Sigmoid colon (tissue), 7 donors: ENCODE measurements around the gene ZNF786. TPM values are rescaled to one million over a fixed set of nuclear protein-coding genes. Genes with fewer than 3 reads are reported as not detected.

ENCODE experiments used
- DNase-seq: peaks from one replicate; pipeline ENCODE4 v3.0.0-alpha.2; 2019
- H3K27ac ChIP-seq, 4 donors: fragments of 200-600 bp; sonication (generic); one replicate each; pipeline ENCODE4 v1.5.1; 2016 to 2019; ENCODE audit warnings: mild to moderate bottlenecking in 1 of 4
- H3K27me3 ChIP-seq, 3 donors: fragments of 200-600 bp; sonication (generic); one replicate each; pipeline ENCODE4 v1.5.1; 2019; ENCODE audit warnings: mild to moderate bottlenecking in 1 of 3
- H3K36me3 ChIP-seq, 4 donors: fragments of 200-600 bp; sonication (generic); one replicate each; pipeline ENCODE4 v1.5.1; 2016 to 2019
- H3K4me1 ChIP-seq, 4 donors: fragments of 200-600 bp; sonication (generic); one replicate each; pipeline ENCODE4 v1.5.1; 2017 to 2019
- H3K4me3 ChIP-seq, 4 donors: fragments of 200-600 bp; sonication (generic); one replicate each; pipeline ENCODE4 v1.5.1; 2017 to 2019; ENCODE audit warnings: mild to moderate bottlenecking in 2 of 4, moderate library complexity in 1 of 4
- H3K9me3 ChIP-seq, 4 donors: fragments of 200-600 bp in 3 of 4; sonication (generic) in 3 of 4; one replicate each; pipeline versions ENCODE4 v1.5.1 to v1.6.1; 2013 to 2019
- EP300 ChIP-seq, 4 donors: sonication (generic); formaldehyde crosslinking; IDR thresholded peaks; one replicate each; pipeline ENCODE4 v1.6.1; 2017; ENCODE audit warnings: antibody characterized with exemption in 4 of 4
- POLR2A ChIP-seq, 2 donors: fragments of 450-650 bp; IDR thresholded peaks; one replicate each; pipeline ENCODE4 v1.6.1; 2016; ENCODE audit warnings: antibody characterized with exemption in 2 of 2, mild to moderate bottlenecking in 2 of 2, moderate library complexity in 2 of 2
- POLR2AphosphoS5 ChIP-seq, 4 donors: sonication (generic); formaldehyde crosslinking; IDR thresholded peaks; one replicate each; pipeline ENCODE4 v1.6.1; 2017; ENCODE audit warnings: antibody characterized with exemption in 4 of 4
- WGBS, 2 donors: extraction: QIAGEN DNeasy Blood & Tissue Kit; methylation state at CpG; one replicate each; pipeline ENCODE4 v1.1.7; 2013; 5-methylcytosine and 5-hydroxymethylcytosine counted together
- intact Hi-C: fragments of 100-400 bp; cut with DNase I; formaldehyde crosslinking; loops from one replicate; pipeline ENCODE4 v1.15.1; 2023
- polyA plus RNA-seq, 3 donors: library from polyadenylated mRNA; stranded (reverse); fragments of 200-250 nt; gene quantifications; one replicate each; pipeline ENCODE4 v1.2.3, GENCODE V29; 2013
- total RNA-seq, 4 donors: library from RNA; depleted of rRNA; stranded (reverse); fragments of >200 nt; gene quantifications; one replicate each; pipeline ENCODE4 v1.1.0, GENCODE V29; 2016
- TF ChIP-seq, protein P1 (sequence below), 4 experiments: fragments of 450-650 bp in 3 of 4; fragments of 200-600 bp in 1 of 4; IDR thresholded peaks; one replicate each; pipeline ENCODE4 v1.5.1; 2016 to 2019; ENCODE audit warnings: antibody characterized with exemption in 4 of 4, mild to moderate bottlenecking in 3 of 4, moderate library complexity in 2 of 4
- donor health status: healthy with polysubstance abuse.
- donor health status: Bipolar disorder and iron deficiency.
- donor health status: healthy.

Gene ZNF786
- total and polyA plus RNA-seq, 7 donors: 0.60 to 6.9 (median 3.8) TPM

- intact Hi-C loops: no loop called here
- 96 to 98% methylated on average over 5 of the region's 5 CpGs for WGBS, 2 donors
- Histone ChIP-seq H3K36me3 (peaks cover 0 to 20% (median 7%) of the 10 kb centered on the region in 4 donors), H3K4me1 (peaks cover 0 to 7% (median 0%) of the 10 kb centered on the region in 4 donors), H3K4me3 (no peak overlapping the region), H3K27me3 (no peaks in the 10 kb centered on the region), H3K9me3 (peaks cover 0 to 5% (median 0%) of the 10 kb centered on the region in 4 donors), H3K27ac (no peak overlapping the region)
- TF ChIP-seq POLR2A (IDR thresholded peaks at IDR 0.05) (no peak), EP300 (IDR thresholded peaks at IDR 0.05) (no peak), POLR2AphosphoS5 (IDR thresholded peaks at IDR 0.05) (no peak)
- TF ChIP-seq, protein P1, sequence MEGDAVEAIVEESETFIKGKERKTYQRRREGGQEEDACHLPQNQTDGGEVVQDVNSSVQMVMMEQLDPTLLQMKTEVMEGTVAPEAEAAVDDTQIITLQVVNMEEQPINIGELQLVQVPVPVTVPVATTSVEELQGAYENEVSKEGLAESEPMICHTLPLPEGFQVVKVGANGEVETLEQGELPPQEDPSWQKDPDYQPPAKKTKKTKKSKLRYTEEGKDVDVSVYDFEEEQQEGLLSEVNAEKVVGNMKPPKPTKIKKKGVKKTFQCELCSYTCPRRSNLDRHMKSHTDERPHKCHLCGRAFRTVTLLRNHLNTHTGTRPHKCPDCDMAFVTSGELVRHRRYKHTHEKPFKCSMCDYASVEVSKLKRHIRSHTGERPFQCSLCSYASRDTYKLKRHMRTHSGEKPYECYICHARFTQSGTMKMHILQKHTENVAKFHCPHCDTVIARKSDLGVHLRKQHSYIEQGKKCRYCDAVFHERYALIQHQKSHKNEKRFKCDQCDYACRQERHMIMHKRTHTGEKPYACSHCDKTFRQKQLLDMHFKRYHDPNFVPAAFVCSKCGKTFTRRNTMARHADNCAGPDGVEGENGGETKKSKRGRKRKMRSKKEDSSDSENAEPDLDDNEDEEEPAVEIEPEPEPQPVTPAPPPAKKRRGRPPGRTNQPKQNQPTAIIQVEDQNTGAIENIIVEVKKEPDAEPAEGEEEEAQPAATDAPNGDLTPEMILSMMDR (IDR thresholded peaks at IDR 0.05): no peak
- no peak for DNase-seq
These were observed 40.2 kb upstream of the ZNF786 start for GRCh38 chr7:149130572-149131198.

GRCh38 chr7:149126662-149127266, 36.2 kb upstream of the ZNF786 start:
- 0 to 1% methylated on average over 48 of the region's 48 CpGs for WGBS, 2 donors
- peak; percentile 76 for DNase-seq
- peaks cover 0 to 17% (median 13%) of the 10 kb centered on the region in 4 donors for H3K4me1 ChIP-seq
- H3K9me3 ChIP-seq: peaks cover 0 to 5% (median 0%) of the 10 kb centered on the region in 4 donors
- no peaks in the 10 kb centered on the region for H3K27me3 ChIP-seq
- peaks cover 0 to 20% (median 7%) of the 10 kb centered on the region in 4 donors for H3K36me3 ChIP-seq
- H3K27ac ChIP-seq: peak overlapping the region; percentile 96 to 99 (median 97)
- intact Hi-C loops: loop anchor here (1.0 to 10.0 kb wide), 7 partner anchors 21 to 424 kb away; partner anchors contain the start of genes EZH2, ZNF282, ZNF398 and ZNF746
- no peak for TF ChIP-seq POLR2A (IDR thresholded peaks at IDR 0.05)
- TF ChIP-seq POLR2AphosphoS5 (IDR thresholded peaks at IDR 0.05): no peak
- TF ChIP-seq EP300 (IDR thresholded peaks at IDR 0.05): no peak
- TF ChIP-seq, protein P1 (IDR thresholded peaks at IDR 0.05): no peak
- H3K4me3 ChIP-seq: peak overlapping the region; percentile 87 to 99 (median 90)

- WGBS, 2 donors: 0 to 1% methylated on average over 72 of the region's 72 CpGs
- intact Hi-C loops: loop anchor here (1.0 to 10.0 kb wide), 7 partner anchors 21 to 424 kb away; partner anchors contain the start of genes EZH2, ZNF282, ZNF398 and ZNF746
- TF ChIP-seq POLR2AphosphoS5 (IDR thresholded peaks at IDR 0.05) (peak; percentile 91 to 97 (median 94)), EP300 (IDR thresholded peaks at IDR 0.05) (no peak), POLR2A (IDR thresholded peaks at IDR 0.05) (peak; percentile 87 to 90)
- TF ChIP-seq, protein P1 (IDR thresholded peaks at IDR 0.05): peak; percentile 90 to 98 (median 96)
These were observed 35.5 kb upstream of the ZNF786 start, which contains the start of gene ZNF425 for GRCh38 chr7:149125863-149126661. Gene ZNF425 (minus strand): TSS chr7:149126324. CDS start chr7:149126213, 111 bp downstream.

GRCh38 chr7:149125189-149125862, 34.8 kb upstream of the ZNF786 start:
- DNase-seq: peak; percentile 73
- peak overlapping the region; percentile 87 to 99 (median 90) for H3K4me3 ChIP-seq
- H3K27ac ChIP-seq: peak overlapping the region; percentile 96 to 99 (median 97)
- intact Hi-C loops: loop anchor here (5.0 to 10.0 kb wide), 4 partner anchors 72 to 423 kb away; partner anchors contain the start of genes EZH2, ZNF282 and ZNF746
- TF ChIP-seq POLR2A (IDR thresholded peaks at IDR 0.05) (no peak), POLR2AphosphoS5 (IDR thresholded peaks at IDR 0.05) (no peak), EP300 (IDR thresholded peaks at IDR 0.05) (no peak)
- TF ChIP-seq, protein P1 (IDR thresholded peaks at IDR 0.05): no peak
- peaks cover 0 to 8% (median 2%) of the 10 kb centered on the region in 4 donors for H3K36me3 ChIP-seq
- WGBS, 2 donors: 1 to 5% methylated on average over 21 of the region's 21 CpGs
- H3K27me3 ChIP-seq: no peaks in the 10 kb centered on the region
- no peaks in the 10 kb centered on the region for H3K9me3 ChIP-seq
- H3K4me1 ChIP-seq: peaks cover 0 to 17% (median 13%) of the 10 kb centered on the region in 4 donors

More at GRCh38 chr7:149125863-149126661, 35.5 kb upstream of the ZNF786 start, which contains the start of gene ZNF425:
- H3K9me3 ChIP-seq: peaks cover 0 to 5% (median 0%) of the 10 kb centered on the region in 4 donors
- peaks cover 0 to 17% (median 13%) of the 10 kb centered on the region in 4 donors for H3K4me1 ChIP-seq
- peaks cover 0 to 15% (median 4%) of the 10 kb centered on the region in 4 donors for H3K36me3 ChIP-seq
- no peaks in the 10 kb centered on the region for H3K27me3 ChIP-seq
- H3K4me3 ChIP-seq: peak within 1 kb of the TSS; percentile 87 to 99 (median 90)
- peak within 1 kb of the TSS; percentile 96 to 99 (median 97) for H3K27ac ChIP-seq
- peak; percentile 95 for DNase-seq
